ENCODE measurements around the gene DIO3.

Gene DIO3

GRCh38 chr14:101520621-101521472 is 40.4 kb upstream of the DIO3 start:
- H3K27ac ChIP-seq = no peak overlapping the region
- TF ChIP-seq CTCF (IDR thresholded peaks at IDR 0.05) = no peak
- no peak for TF ChIP-seq ZFX (IDR thresholded peaks at IDR 0.05; ENCODE audit: borderline replicate concordance)

GRCh38 chr14:101521473-101521915 is 39.8 kb upstream of the DIO3 start:
- no peak overlapping the region for H3K27ac ChIP-seq
- no peak for TF ChIP-seq ZFX (IDR thresholded peaks at IDR 0.05; ENCODE audit: borderline replicate concordance)
- no peak for TF ChIP-seq CTCF (IDR thresholded peaks at IDR 0.05)

GRCh38 chr14:101521978-101522377 is 39.3 kb upstream of the DIO3 start:
- no peak for TF ChIP-seq CTCF (IDR thresholded peaks at IDR 0.05)
- TF ChIP-seq ZFX (IDR thresholded peaks at IDR 0.05; ENCODE audit: borderline replicate concordance) = no peak
- no peak overlapping the region for H3K27ac ChIP-seq

GRCh38 chr14:101525640-101526527 is 35.4 kb upstream of the DIO3 start:
- no peak overlapping the region for H3K27ac ChIP-seq
- TF ChIP-seq CTCF (IDR thresholded peaks at IDR 0.05) = no peak
- no peak for TF ChIP-seq ZFX (IDR thresholded peaks at IDR 0.05; ENCODE audit: borderline replicate concordance)

GRCh38 chr14:101527987-101528386 is 33.3 kb upstream of the DIO3 start:
- no peak for TF ChIP-seq CTCF (IDR thresholded peaks at IDR 0.05)
- no peak overlapping the region for H3K27ac ChIP-seq

GRCh38 chr14:101529079-101529478 is 32.2 kb upstream of the DIO3 start:
- no peak for TF ChIP-seq ZFX (IDR thresholded peaks at IDR 0.05; ENCODE audit: borderline replicate concordance)
- TF ChIP-seq CTCF (IDR thresholded peaks at IDR 0.05) = no peak
- no peak overlapping the region for H3K27ac ChIP-seq

- no peak overlapping the region for H3K27ac ChIP-seq
Measured at GRCh38 chr14:101534198-101534597, 27.1 kb upstream of the DIO3 start.

More at GRCh38 chr14:101534198-101534597, 27.1 kb upstream of the DIO3 start:
- no peak for TF ChIP-seq ZFX (IDR thresholded peaks at IDR 0.05; ENCODE audit: borderline replicate concordance)
- no peak for TF ChIP-seq CTCF (IDR thresholded peaks at IDR 0.05)
